Muscle of arm (tissue), 14 donors: ENCODE data around the gene KRTAP22-2. TPM values are rescaled to one million over a fixed set of nuclear protein-coding genes. Genes with fewer than 3 reads are reported as not detected.
A peak's percentile ranks its signal among the peaks of the same experiment; 100 is the strongest.

Experiments used
- DNase-seq: peaks from one replicate; pipeline ENCODE4 v3.0.0-alpha.2; 2013
- long read RNA-seq, 11 donors: transcript quantifications; one replicate each; lab custom pipeline, GENCODE V29; 2026
- polyA plus RNA-seq, 12 donors: library from polyadenylated mRNA; unstranded; fragments of 120-200 nt; gene quantifications; one replicate each; pipeline ENCODE4 v1.2.1, GENCODE V29; 2013; ENCODE audit not compliant: insufficient read length in 12 of 12

The KRTAP22-2 gene
- not detected for polyA plus RNA-seq
- long read RNA-seq, donor 1: 0 reads
- long read RNA-seq, donor 2: 0 reads
- long read RNA-seq, donor 3: 0 reads
- long read RNA-seq, donor 4: 0 reads
- long read RNA-seq, donor 5: 0 reads
- long read RNA-seq, donor 6: 0 reads
- long read RNA-seq, donor 7: 0 reads
- long read RNA-seq, donor 8: 0 reads
- long read RNA-seq, donor 9: 0 reads
- long read RNA-seq, donor 10: 0 reads
- long read RNA-seq, donor 11: 0 reads

GRCh38 chr21:30590297-30590696, at the start of gene KRTAP22-2:
TSS of gene KRTAP22-2 (minus strand) at chr21:30590397.
- DNase-seq: no peak

- no peak for DNase-seq
Measured at GRCh38 chr21:30638686-30639085, 48.5 kb upstream of the KRTAP22-2 start.

GRCh38 chr21:30634906-30635305, 44.7 kb upstream of the KRTAP22-2 start, which contains the start of gene KRTAP20-2:
TSS of gene KRTAP20-2 (plus strand) at chr21:30635206. CDS start at chr21:30635264, 58 bp downstream.
- DNase-seq: no peak

GRCh38 chr21:30629200-30629599, 39.0 kb upstream of the KRTAP22-2 start:
- peak; percentile 0 for DNase-seq

GRCh38 chr21:30628109-30628508, 37.9 kb upstream of the KRTAP22-2 start:
- no peak for DNase-seq

- peak; percentile 22 for DNase-seq
Measured at GRCh38 chr21:30625449-30626165, 35.4 kb upstream of the KRTAP22-2 start.

GRCh38 chr21:30623362-30623761, 33.2 kb upstream of the KRTAP22-2 start:
- no peak for DNase-seq

GRCh38 chr21:30620522-30620921, 30.3 kb upstream of the KRTAP22-2 start, which contains the start of gene KRTAP20-4:
TSS of gene KRTAP20-4 (plus strand) at chr21:30620627.
- DNase-seq: no peak

- no peak for DNase-seq
Measured at GRCh38 chr21:30620080-30620479, 29.9 kb upstream of the KRTAP22-2 start.

- no peak for DNase-seq
Measured at GRCh38 chr21:30616125-30616524, 25.9 kb upstream of the KRTAP22-2 start, which contains the start of gene KRTAP20-1. TSS of gene KRTAP20-1 (plus strand) at chr21:30616425. CDS start at chr21:30616455, 30 bp downstream.

GRCh38 chr21:30615199-30615598, 25.0 kb upstream of the KRTAP22-2 start:
- DNase-seq: no peak

GRCh38 chr21:30613836-30614235, 23.6 kb upstream of the KRTAP22-2 start, which contains the start of gene KRTAP6-1:
TSS of gene KRTAP6-1 (minus strand) at chr21:30613930. CDS start at chr21:30613904, 26 bp downstream.
- no peak for DNase-seq

GRCh38 chr21:30612132-30612531, 21.9 kb upstream of the KRTAP22-2 start:
- no peak for DNase-seq

GRCh38 chr21:30605968-30606367, 15.8 kb upstream of the KRTAP22-2 start:
- DNase-seq: no peak

- DNase-seq: no peak
Measured at GRCh38 chr21:30600787-30601186, 10.6 kb upstream of the KRTAP22-2 start, which contains the start of gene KRTAP22-1. TSS of gene KRTAP22-1 (plus strand) at chr21:30601087.

GRCh38 chr21:30598802-30599201, 8.6 kb upstream of the KRTAP22-2 start, which contains the start of gene KRTAP6-2:
TSS of gene KRTAP6-2 (minus strand) at chr21:30598902. CDS start at chr21:30598874, 28 bp downstream.
- DNase-seq: no peak

GRCh38 chr21:30592140-30592539, 1.9 kb upstream of the KRTAP22-2 start, which contains the start of gene KRTAP6-3:
TSS of gene KRTAP6-3 (plus strand) at chr21:30592440. CDS start at chr21:30592446, 6 bp downstream.
- no peak for DNase-seq

- no peak for DNase-seq
Measured at GRCh38 chr21:30582870-30583269, 7.3 kb downstream of the KRTAP22-2 start.

- DNase-seq: no peak
Measured at GRCh38 chr21:30580132-30580531, 10.1 kb downstream of the KRTAP22-2 start.

GRCh38 chr21:30579346-30579745, 10.9 kb downstream of the KRTAP22-2 start:
- DNase-seq: peak; percentile 43

- no peak for DNase-seq
Measured at GRCh38 chr21:30577766-30578165, 12.4 kb downstream of the KRTAP22-2 start.

- no peak for DNase-seq
Measured at GRCh38 chr21:30567617-30568016, 22.6 kb downstream of the KRTAP22-2 start.

- DNase-seq: no peak
Measured at GRCh38 chr21:30563630-30564029, 26.6 kb downstream of the KRTAP22-2 start.
